HFFc6 (cell line): ENCODE data around the gene COQ8A. TPM values are rescaled to one million over a fixed set of nuclear protein-coding genes. Genes with fewer than 3 reads are reported as not detected.
"Not testable (repeated sequence)": the region's sequence is repeated elsewhere in the genome, so short reads cannot be mapped to it uniquely, and the experiment has no call there.

Experiments used
- DNase-seq: peaks from one replicate; pipeline ENCODE4 v3.0.0-alpha.2; 2018
- H3K27ac Mint-ChIP-seq: 2 replicates; pipeline ENCODE4 v1.8.0; 2020; ENCODE audit warnings: mild to moderate bottlenecking, mixed read lengths
- H3K27me3 Mint-ChIP-seq: 2 replicates; pipeline ENCODE4 v1.8.0; 2021; ENCODE audit warnings: mild to moderate bottlenecking, moderate library complexity, mixed read lengths; ENCODE audit not compliant: insufficient read depth
- H3K36me3 Mint-ChIP-seq: 2 replicates; pipeline ENCODE4 v1.8.0; 2021; ENCODE audit warnings: low read depth, mixed read lengths
- H3K4me1 Mint-ChIP-seq: 2 replicates; pipeline ENCODE4 v1.8.0; 2020; ENCODE audit warnings: low read depth, mixed read lengths
- H3K4me3 Mint-ChIP-seq: 2 replicates; pipeline ENCODE4 v1.8.0; 2020; ENCODE audit warnings: mild to moderate bottlenecking, moderate library complexity, mixed read lengths
- H3K9me3 Mint-ChIP-seq: 2 replicates; pipeline ENCODE4 v1.8.0; 2020; ENCODE audit warnings: mild to moderate bottlenecking, mixed read lengths
- CTCF ChIP-seq: fragments of 200-600 bp; sonication (generic); IDR thresholded peaks from 2 replicates; pipeline ENCODE4 v1.5.0; 2021; ENCODE audit warnings: antibody characterized with exemption, mild to moderate bottlenecking
- total RNA-seq, 6 experiments: library from RNA; stranded (reverse); fragmentation: NEBNext Ultra II Directional; extraction: Animal tissue kit (Norgen Biotek cat#: 25700); gene quantifications; 2 replicates in 1 of 6; 3 replicates in 5 of 6; pipeline ENCODE4 v1.2.3, GENCODE V29; 2021

The COQ8A gene
- total RNA-seq, 6 experiments from 2014 or later = 4.1 to 8.1 (median 4.9) TPM

- Mint-ChIP-seq H3K4me1 (no peaks in the 10 kb centered on the region), H3K9me3 (no peaks in the 10 kb centered on the region), H3K27ac (no peak overlapping the region), H3K36me3 (peaks cover 23% of the 10 kb centered on the region), H3K4me3 (no peak overlapping the region), H3K27me3 (peaks cover 6% of the 10 kb centered on the region)
- no peak for DNase-seq
- TF ChIP-seq CTCF = no peak
Observed at GRCh38 chr1:226991920-226992319, 51.8 kb downstream of the COQ8A start.

GRCh38 chr1:226993814-226994585 is 53.9 kb downstream of the COQ8A start:
- peaks cover 24% of the 10 kb centered on the region for H3K36me3 Mint-ChIP-seq
- H3K4me1 Mint-ChIP-seq = no peaks in the 10 kb centered on the region
- no peaks in the 10 kb centered on the region for H3K9me3 Mint-ChIP-seq
- no peak overlapping the region for H3K27ac Mint-ChIP-seq
- H3K27me3 Mint-ChIP-seq = peaks cover 6% of the 10 kb centered on the region
- no peak for DNase-seq
- H3K4me3 Mint-ChIP-seq = no peak overlapping the region
- TF ChIP-seq CTCF = no peak

GRCh38 chr1:226994586-226995364 is 54.7 kb downstream of the COQ8A start:
- Mint-ChIP-seq H3K4me1 (no peaks in the 10 kb centered on the region), H3K36me3 (peaks cover 24% of the 10 kb centered on the region), H3K9me3 (no peaks in the 10 kb centered on the region), H3K27me3 (peaks cover 6% of the 10 kb centered on the region), H3K4me3 (no peak overlapping the region), H3K27ac (no peak overlapping the region)
- no peak for DNase-seq
- TF ChIP-seq CTCF = no peak

GRCh38 chr1:226995365-226996332 is 55.6 kb downstream of the COQ8A start:
- H3K4me1 Mint-ChIP-seq = no peaks in the 10 kb centered on the region
- no peak overlapping the region for H3K4me3 Mint-ChIP-seq
- H3K27ac Mint-ChIP-seq = no peak overlapping the region

GRCh38 chr1:226999579-226999978 is 59.5 kb downstream of the COQ8A start:
- DNase-seq, H3K27ac Mint-ChIP-seq, H3K4me3 Mint-ChIP-seq, H3K27me3 Mint-ChIP-seq, H3K9me3 Mint-ChIP-seq, H3K4me1 Mint-ChIP-seq: not testable (repeated sequence)
- peaks cover 35% of the 10 kb centered on the region for H3K36me3 Mint-ChIP-seq

More at GRCh38 chr1:226995365-226996332, 55.6 kb downstream of the COQ8A start:
- DNase-seq = no peak
- Mint-ChIP-seq H3K36me3 (peaks cover 31% of the 10 kb centered on the region), H3K27me3 (peaks cover 8% of the 10 kb centered on the region), H3K9me3 (no peaks in the 10 kb centered on the region)
- TF ChIP-seq CTCF = no peak
